PC-9 (cell line): ENCODE measurements around the gene UFD1. TPM values are rescaled to one million over a fixed set of nuclear protein-coding genes. Genes with fewer than 3 reads are reported as not detected.

ENCODE experiments used
- BruUV-seq: library from RNA; stranded (reverse); fragments of 400-500 nt; replicated peaks from 2 replicates; lab custom pipeline; 2021; lab: Mats Ljungman, UMichigan
- CTCF ChIA-PET: fragments of 300-600 bp; sonication (Branson Sonifier 250); formaldehyde crosslinking; loops from one replicate; lab custom pipeline; 2022; ENCODE audit warnings: antibody characterized with exemption; lab: Charles Lee
- POLR2A ChIA-PET: fragments of 300-600 bp; sonication (Branson Sonifier 250); formaldehyde crosslinking; loops from one replicate; lab custom pipeline; 2022; ENCODE audit warnings: antibody characterized with exemption; ENCODE audit not compliant: unreplicated experiment; lab: Charles Lee
- DNase-seq, 2 experiments: peaks; one replicate each; pipeline versions ENCODE4 v3.0.0 to v3.0.0-alpha.2; 2015 to 2022; ENCODE audit warnings: mixed read lengths in 1 of 2
- H2AFZ ChIP-seq: fragments of 200-600 bp; sonication (generic); 2 replicates; pipeline ENCODE4 v1.8.1; 2017; ENCODE audit warnings: antibody characterized with exemption
- H3F3A ChIP-seq: fragments of 200-600 bp; sonication (generic); 2 replicates; pipeline ENCODE4 v1.8.1; 2017; ENCODE audit warnings: antibody characterized with exemption, mild to moderate bottlenecking, low read depth; ENCODE audit not compliant: insufficient read depth
- H3K27ac ChIP-seq: fragments of 200-600 bp; sonication (generic); 2 replicates; pipeline ENCODE4 v1.6.1; 2016; ENCODE audit warnings: mixed run types
- H3K27me3 ChIP-seq: fragments of 200-600 bp; sonication (generic); 2 replicates; pipeline ENCODE4 v1.6.1; 2016; ENCODE audit warnings: low read depth, mixed run types; ENCODE audit not compliant: insufficient read depth
- H3K36me3 ChIP-seq: fragments of 200-600 bp; sonication (generic); 2 replicates; pipeline ENCODE4 v1.6.1; 2016; ENCODE audit warnings: low read depth, mixed run types
- H3K4me1 ChIP-seq: fragments of 200-600 bp; sonication (generic); replicated peaks from 2 replicates; pipeline ENCODE4 v1.6.1; 2016; ENCODE audit warnings: mixed run types; ENCODE audit not compliant: insufficient read depth
- H3K4me2 ChIP-seq: fragments of 200-600 bp; sonication (generic); 2 replicates; pipeline ENCODE4 v1.6.1; 2017; ENCODE audit warnings: mixed run types
- H3K4me3 ChIP-seq: fragments of 200-600 bp; sonication (generic); 2 replicates; pipeline ENCODE4 v1.6.1; 2016; ENCODE audit warnings: mixed run types
- H3K79me2 ChIP-seq: fragments of 200-600 bp; sonication (generic); 2 replicates; pipeline ENCODE4 v1.6.1; 2017; ENCODE audit warnings: low read depth, mixed run types
- H3K9me2 ChIP-seq: fragments of 200-600 bp; sonication (generic); 2 replicates; pipeline ENCODE4 v1.8.1; 2017; ENCODE audit warnings: mild to moderate bottlenecking; ENCODE audit not compliant: insufficient read depth
- H3K9me3 ChIP-seq: fragments of 200-600 bp; sonication (generic); 2 replicates; pipeline ENCODE4 v1.8.1; 2016; ENCODE audit warnings: low read depth; ENCODE audit not compliant: insufficient read depth
- H4K20me1 ChIP-seq: fragments of 200-600 bp; sonication (generic); 2 replicates; pipeline ENCODE4 v1.8.1; 2017; ENCODE audit not compliant: insufficient read depth
- CTCF ChIP-seq: fragments of 200-600 bp; sonication (generic); conservative IDR thresholded peaks from 2 replicates; pipeline ENCODE4 v1.6.1; 2017; ENCODE audit warnings: mixed run types, antibody characterized with exemption, mild to moderate bottlenecking, moderate library complexity
- EZH2 ChIP-seq: fragments of 200-600 bp; sonication (generic); IDR thresholded peaks from 2 replicates; pipeline ENCODE4 v1.8.0; 2017; ENCODE audit warnings: antibody characterized with exemption, low read depth
- intact Hi-C: fragments of 100-400 bp; cut with micrococcal nuclease; formaldehyde crosslinking; loops from one replicate; pipeline ENCODE4 v1.10.0; 2022; ENCODE audit not compliant: unreplicated experiment
- total RNA-seq: library from RNA; stranded (reverse); gene quantifications from 2 replicates; pipeline ENCODE4 v1.2.3, GENCODE V29; 2021

UFD1 gene
- total RNA-seq, 1 experiment from 2014 or later = 66.9 TPM

GRCh38 chr22:19411690-19412045, 67.3 kb downstream of the UFD1 start:
- TF ChIP-seq CTCF (no peak), EZH2 (no peak)
- Histone ChIP-seq H3K9me3 (no peaks in the 10 kb centered on the region), H3K27ac (no peak overlapping the region), H3K4me1 (no peaks in the 10 kb centered on the region), H3K27me3 (no peaks in the 10 kb centered on the region), H3K4me3 (no peak overlapping the region), H3K9me2 (no peaks in the 10 kb centered on the region), H3K79me2 (peaks cover 15% of the 10 kb centered on the region; the same call in 1 of the 2 replicates), H4K20me1 (peaks cover 3% of the 10 kb centered on the region), H2AFZ (no peak overlapping the region), H3K36me3 (no peaks in the 10 kb centered on the region), H3F3A (no peaks in the 10 kb centered on the region), H3K4me2 (no peak overlapping the region)
- intact Hi-C loops = no loop called here
- ChIA-PET POLR2A (no interaction called here), CTCF (no interaction called here)
- no TSS peak for BruUV-seq
- no peak for DNase-seq

GRCh38 chr22:19410941-19411689, 67.9 kb downstream of the UFD1 start:
- H3K9me3 ChIP-seq = no peaks in the 10 kb centered on the region
- no TSS peak for BruUV-seq
- no peaks in the 10 kb centered on the region for H3K4me1 ChIP-seq
- H3K79me2 ChIP-seq = peaks cover 15% of the 10 kb centered on the region; the same call in 1 of the 2 replicates
- no peak for DNase-seq
- no peaks in the 10 kb centered on the region for H3F3A ChIP-seq
- no peak overlapping the region for H3K4me2 ChIP-seq
- TF ChIP-seq EZH2 (no peak), CTCF (no peak)
- ChIA-PET POLR2A (no interaction called here), CTCF (no interaction called here)
- no peak overlapping the region for H2AFZ ChIP-seq
- intact Hi-C loops = no loop called here
- no peaks in the 10 kb centered on the region for H3K36me3 ChIP-seq
- H4K20me1 ChIP-seq = peaks cover 3% of the 10 kb centered on the region
- H3K9me2 ChIP-seq = no peaks in the 10 kb centered on the region
- H3K4me3 ChIP-seq = no peak overlapping the region
- H3K27me3 ChIP-seq = no peaks in the 10 kb centered on the region
- no peak overlapping the region for H3K27ac ChIP-seq

- Histone ChIP-seq H3K4me1 (no peaks in the 10 kb centered on the region), H3K9me3 (no peaks in the 10 kb centered on the region), H3K36me3 (no peaks in the 10 kb centered on the region), H4K20me1 (no peaks in the 10 kb centered on the region; the same call in none of the 2 replicates), H2AFZ (no peak overlapping the region), H3K9me2 (no peaks in the 10 kb centered on the region), H3K27ac (no peak overlapping the region), H3K79me2 (no peaks in the 10 kb centered on the region; the same call in 1 of the 2 replicates), H3K27me3 (no peaks in the 10 kb centered on the region), H3K4me3 (no peak overlapping the region), H3K4me2 (no peak overlapping the region), H3F3A (no peaks in the 10 kb centered on the region)
- no peak for DNase-seq
- POLR2A ChIA-PET = no interaction called here
- intact Hi-C loops = loop anchor here (10.0 kb wide), 1 partner anchor 63 kb away; no protein-coding TSS in a partner anchor
- no peak for TF ChIP-seq CTCF
- TF ChIP-seq EZH2 = no peak
- CTCF ChIA-PET = no interaction called here
- BruUV-seq = no TSS peak
Observed at GRCh38 chr22:19407649-19408606, 71.1 kb downstream of the UFD1 start.
